HUES48 (cell line): ENCODE results near the gene CEP89.
A peak's percentile ranks its signal among the peaks of the same experiment; 100 is the strongest.
"Not testable (repeated sequence)": the region's sequence is repeated elsewhere in the genome, so short reads cannot be mapped to it uniquely, and the experiment has no call there.

Source experiments
- H3K27ac ChIP-seq: one replicate; pipeline ENCODE4 v1.7.0; 2013; ENCODE audit warnings: low read depth, low read length, inconsistent platforms
- H3K27me3 ChIP-seq: 2 replicates; pipeline ENCODE4 v1.6.1; 2013; ENCODE audit warnings: mild to moderate bottlenecking, low read length; ENCODE audit not compliant: control insufficient read depth, insufficient read depth
- H3K36me3 ChIP-seq: 2 replicates; pipeline ENCODE4 v1.6.1; 2013; ENCODE audit warnings: low read length; ENCODE audit not compliant: control insufficient read depth, insufficient read depth
- H3K4me1 ChIP-seq: 2 replicates; pipeline ENCODE4 v1.6.1; 2013; ENCODE audit warnings: mild to moderate bottlenecking, low read length; ENCODE audit not compliant: control insufficient read depth, insufficient read depth
- H3K4me3 ChIP-seq: 2 replicates; pipeline ENCODE4 v1.5.1; 2013; ENCODE audit warnings: mild to moderate bottlenecking, low read depth, low read length
- H3K9ac ChIP-seq: 2 replicates; pipeline ENCODE4 v1.6.1; 2013; ENCODE audit warnings: mild to moderate bottlenecking, low read depth, low read length, moderate library complexity
- H3K9me3 ChIP-seq: 2 replicates; pipeline ENCODE4 v1.6.1; 2013; ENCODE audit warnings: low read length; ENCODE audit not compliant: control insufficient read depth, insufficient read depth

Gene CEP89

DNA sequence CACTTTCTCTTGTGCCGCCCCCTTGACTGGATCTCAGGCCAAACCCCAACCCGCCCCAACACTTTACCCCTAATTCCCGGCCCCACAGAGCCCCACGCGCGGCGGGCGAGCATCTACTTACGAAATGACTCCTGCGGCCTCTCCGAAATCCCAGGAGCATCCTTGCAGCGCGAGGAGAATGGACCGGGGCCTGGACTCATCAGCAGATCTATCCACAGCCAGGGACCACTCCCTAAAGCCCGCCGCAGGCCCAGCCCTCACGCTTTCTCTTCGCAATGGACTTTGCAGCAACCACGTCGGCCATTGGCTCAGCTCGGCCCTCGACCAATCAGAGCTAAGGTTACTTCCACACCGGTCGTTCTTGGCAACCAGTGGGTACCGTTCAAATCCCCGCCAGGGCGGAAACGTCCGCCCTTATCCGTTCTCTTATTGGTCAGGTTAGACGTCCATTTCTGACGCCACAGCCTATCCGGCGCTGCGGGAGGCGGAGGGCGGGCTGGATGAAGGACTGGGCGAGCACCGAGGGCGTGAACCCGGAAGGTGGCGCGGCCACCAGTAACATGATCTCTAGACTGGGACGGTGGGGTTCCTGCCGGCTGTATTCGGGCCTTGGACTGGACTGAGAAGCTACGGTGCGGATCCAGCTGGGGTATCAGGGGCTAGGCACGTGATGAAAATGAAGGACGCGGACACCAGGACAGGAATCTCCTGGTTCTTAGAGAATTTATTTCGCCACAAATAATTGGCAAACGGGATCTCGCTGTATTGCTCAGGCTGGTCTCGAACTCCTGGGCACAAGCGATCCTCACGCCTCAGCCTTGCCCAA, at the start of gene CEP89, which contains the start of gene FAAP24:
Gene CEP89 (minus strand): TSS at position 244 of the 826 bp plus-strand sequence. CDS start 84 bp downstream, at position 160.
Gene FAAP24 (plus strand): TSS at position 528 of the 826 bp plus-strand sequence. CDS start 955 bp downstream, outside the sequence.
- Histone ChIP-seq H3K36me3 (peaks cover 9% of the 10 kb centered on the region), H3K9me3 (no peaks in the 10 kb centered on the region), H3K27me3 (no peaks in the 10 kb centered on the region), H3K4me3 (peak within 1 kb of the TSS; percentile 78), H3K27ac (peak within 1 kb of the TSS; percentile 50), H3K4me1 (no peaks in the 10 kb centered on the region), H3K9ac (peak within 1 kb of the TSS; percentile 55; the same call in 1 of the 2 replicates)

DNA sequence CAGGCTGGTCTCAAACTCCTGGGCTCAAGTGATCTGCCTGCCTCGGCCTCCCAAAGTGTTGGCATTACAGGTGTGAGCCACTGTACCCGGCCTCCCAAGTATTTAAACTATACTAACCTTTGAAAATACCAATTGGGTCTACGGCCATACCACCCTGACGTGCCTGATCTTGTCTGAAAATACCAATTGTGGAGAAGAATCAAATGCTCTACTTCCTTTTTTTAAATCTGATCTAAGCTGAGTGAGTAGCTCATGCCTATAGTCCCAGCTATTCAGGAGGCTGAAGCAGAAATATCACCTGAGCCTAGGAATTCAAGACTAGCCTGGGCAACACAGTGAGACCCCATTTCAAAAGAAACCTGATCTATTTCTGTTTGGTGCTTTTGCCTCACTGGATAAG, 39.1 kb upstream of the CEP89 start:
- H3K4me1 ChIP-seq, H3K4me3 ChIP-seq, H3K9ac ChIP-seq, H3K27ac ChIP-seq, H3K9me3 ChIP-seq, H3K27me3 ChIP-seq: not testable (repeated sequence)
- peaks cover 44% of the 10 kb centered on the region for H3K36me3 ChIP-seq

DNA sequence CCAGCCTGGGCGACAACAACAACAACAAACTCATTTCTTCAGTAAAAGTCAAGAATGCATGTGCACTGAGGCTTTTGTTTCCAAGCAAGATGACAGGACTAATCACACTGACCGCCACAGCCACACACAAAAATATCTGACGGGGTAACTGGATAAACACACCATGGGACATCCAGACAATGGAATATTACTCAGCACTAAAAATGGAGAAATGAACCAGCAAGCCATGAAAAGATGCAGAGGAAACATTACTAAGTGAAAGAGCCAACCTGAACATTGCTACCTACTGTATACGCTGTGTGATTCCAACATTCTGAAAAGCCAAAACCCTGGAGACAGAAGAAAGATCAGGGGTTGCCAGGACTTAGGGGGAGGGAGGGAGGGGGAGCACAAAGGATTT, 37.0 kb upstream of the CEP89 start:
- Histone ChIP-seq H3K9me3 (no peaks in the 10 kb centered on the region), H3K36me3 (peaks cover 44% of the 10 kb centered on the region), H3K27me3 (no peaks in the 10 kb centered on the region), H3K4me3 (no peak overlapping the region), H3K9ac (no peak overlapping the region), H3K4me1 (no peaks in the 10 kb centered on the region), H3K27ac (no peak overlapping the region)

DNA sequence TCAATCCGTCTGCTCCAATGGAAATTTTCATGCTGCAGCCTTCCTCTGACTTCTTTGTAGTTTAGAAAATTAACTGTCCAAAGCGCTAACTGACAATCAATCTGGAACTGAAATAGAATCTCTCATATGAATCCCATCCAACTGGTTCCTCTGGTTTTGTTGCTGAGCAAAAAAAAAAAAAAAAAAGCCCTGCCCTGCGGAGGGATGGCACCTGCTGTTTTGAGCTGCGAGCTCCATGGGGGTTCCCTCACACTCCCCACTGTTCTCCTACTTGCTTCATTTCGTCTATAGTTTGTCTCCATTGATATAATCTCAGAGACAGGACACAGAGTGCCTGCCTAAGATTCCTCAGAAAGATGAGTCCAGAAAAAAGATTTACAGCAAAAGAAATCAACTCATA, 33.7 kb upstream of the CEP89 start:
- H3K27ac ChIP-seq = no peak overlapping the region
- no peaks in the 10 kb centered on the region for H3K27me3 ChIP-seq
- no peak overlapping the region for H3K4me3 ChIP-seq
- no peaks in the 10 kb centered on the region for H3K9me3 ChIP-seq
- H3K4me1 ChIP-seq = no peaks in the 10 kb centered on the region
- no peak overlapping the region for H3K9ac ChIP-seq
- H3K36me3 ChIP-seq = peaks cover 49% of the 10 kb centered on the region

DNA sequence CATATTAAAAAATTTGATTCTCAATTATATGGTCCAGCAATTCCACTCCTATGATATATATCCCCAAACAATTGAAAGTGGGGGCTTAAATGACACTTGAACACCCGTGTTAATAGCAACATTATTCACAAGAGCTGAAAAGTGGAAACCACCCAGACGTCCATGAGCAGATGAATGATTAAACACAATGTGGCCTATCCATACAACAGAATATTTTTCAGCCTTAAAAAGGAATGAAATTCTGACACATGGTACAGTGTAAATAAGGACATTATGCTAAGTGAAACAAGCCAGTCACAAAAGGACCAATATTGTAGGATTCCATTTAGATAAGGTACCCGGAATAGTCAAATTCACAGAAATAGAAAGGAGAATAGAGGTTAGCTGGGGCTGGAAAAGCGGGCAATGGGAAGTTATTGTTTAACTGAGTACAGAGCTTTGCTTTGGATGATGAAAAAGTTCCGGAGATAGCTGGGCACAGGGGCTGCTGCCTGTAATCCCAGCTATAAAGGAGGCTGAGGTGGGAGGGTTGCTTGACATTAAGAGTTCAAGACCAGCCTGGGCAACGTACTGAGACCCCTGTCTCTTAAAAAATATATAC, 31.8 kb upstream of the CEP89 start:
- not testable (repeated sequence) for H3K27ac ChIP-seq, H3K9me3 ChIP-seq, H3K4me1 ChIP-seq, H3K4me3 ChIP-seq, H3K27me3 ChIP-seq, H3K9ac ChIP-seq
- peaks cover 46% of the 10 kb centered on the region for H3K36me3 ChIP-seq

DNA sequence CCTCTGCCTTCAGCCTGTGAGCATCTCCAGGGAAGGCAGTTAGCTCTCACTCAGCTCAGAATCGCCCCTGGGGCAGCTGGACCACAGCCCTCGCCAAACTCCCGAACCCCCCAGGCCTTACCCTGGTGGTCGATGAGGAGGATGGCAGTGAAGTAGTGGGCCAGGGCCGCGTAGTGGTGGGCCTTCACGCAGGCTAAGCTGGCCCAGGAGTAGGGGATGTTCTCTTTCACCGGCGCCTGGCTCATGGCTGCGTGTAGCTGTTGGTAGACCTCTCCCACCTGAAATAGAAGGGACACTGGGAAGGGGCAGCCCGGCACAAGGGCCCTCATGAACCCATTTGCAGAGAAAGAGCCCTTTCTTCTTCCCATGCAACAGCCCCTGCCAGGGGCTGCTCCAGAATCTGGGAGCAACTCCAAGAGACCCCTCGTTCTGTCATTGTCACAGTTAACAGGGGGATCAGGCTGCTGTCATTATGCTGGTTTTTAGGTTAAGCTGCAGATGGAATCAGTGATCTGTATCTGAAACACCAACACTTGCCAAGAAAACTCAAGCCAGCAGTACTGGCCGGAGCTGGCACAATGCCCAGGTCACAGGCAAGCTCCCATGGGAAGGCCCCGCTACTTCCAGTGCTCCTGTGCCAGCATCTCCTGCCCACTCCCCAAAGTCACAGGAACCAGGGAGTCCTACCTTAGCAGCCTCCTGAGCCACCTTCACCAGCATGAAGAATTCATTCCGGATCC, 30.5 kb upstream of the CEP89 start:
- peaks cover 49% of the 10 kb centered on the region for H3K36me3 ChIP-seq
- H3K27ac ChIP-seq, H3K4me1 ChIP-seq, H3K9ac ChIP-seq, H3K4me3 ChIP-seq, H3K27me3 ChIP-seq, H3K9me3 ChIP-seq: not testable (repeated sequence)

DNA sequence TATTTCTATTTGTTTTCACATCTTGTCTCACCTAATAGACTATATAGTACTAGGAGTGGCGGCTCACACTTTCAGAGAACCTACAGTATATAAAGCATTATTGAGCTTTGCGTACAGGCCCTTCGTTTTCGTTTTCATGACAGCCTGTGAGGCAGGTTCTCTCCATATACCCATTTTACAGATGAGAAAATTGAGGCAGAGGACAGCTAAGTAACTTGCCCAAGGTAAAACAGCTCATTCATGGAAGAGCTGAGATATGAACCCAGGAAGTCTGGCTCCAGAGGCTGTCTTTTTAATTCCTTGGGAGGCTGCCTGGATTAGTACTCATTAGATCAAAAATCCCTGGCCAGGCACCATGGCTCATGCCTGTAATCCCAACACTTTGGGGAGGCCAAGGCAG, 29.2 kb upstream of the CEP89 start:
- Histone ChIP-seq H3K36me3 (peaks cover 52% of the 10 kb centered on the region), H3K4me3 (no peak overlapping the region), H3K27ac (no peak overlapping the region), H3K27me3 (no peaks in the 10 kb centered on the region), H3K9ac (no peak overlapping the region), H3K4me1 (no peaks in the 10 kb centered on the region), H3K9me3 (no peaks in the 10 kb centered on the region)

DNA sequence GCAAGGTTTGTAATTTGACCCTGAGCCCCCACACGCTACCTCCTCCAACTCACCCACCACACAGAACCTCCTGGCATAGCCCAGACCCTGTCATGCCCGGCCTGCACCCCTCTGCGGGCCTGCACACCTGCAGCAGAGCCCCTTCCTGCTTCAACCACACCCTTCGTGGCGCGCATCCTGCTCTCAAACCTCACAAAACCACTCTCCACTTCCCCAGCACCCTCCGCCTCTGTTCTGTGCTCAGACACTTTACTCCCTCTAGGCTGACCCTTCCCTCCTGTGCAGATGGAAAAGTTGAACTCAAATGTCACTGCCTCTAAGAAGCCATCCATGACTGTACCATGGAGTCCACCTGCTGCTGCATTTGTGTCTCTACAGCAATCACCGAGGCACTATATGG, 28.8 kb upstream of the CEP89 start:
- Histone ChIP-seq H3K9me3 (no peaks in the 10 kb centered on the region), H3K4me3 (no peak overlapping the region), H3K27ac (no peak overlapping the region), H3K4me1 (no peaks in the 10 kb centered on the region), H3K36me3 (peaks cover 53% of the 10 kb centered on the region), H3K27me3 (no peaks in the 10 kb centered on the region), H3K9ac (no peak overlapping the region)

DNA sequence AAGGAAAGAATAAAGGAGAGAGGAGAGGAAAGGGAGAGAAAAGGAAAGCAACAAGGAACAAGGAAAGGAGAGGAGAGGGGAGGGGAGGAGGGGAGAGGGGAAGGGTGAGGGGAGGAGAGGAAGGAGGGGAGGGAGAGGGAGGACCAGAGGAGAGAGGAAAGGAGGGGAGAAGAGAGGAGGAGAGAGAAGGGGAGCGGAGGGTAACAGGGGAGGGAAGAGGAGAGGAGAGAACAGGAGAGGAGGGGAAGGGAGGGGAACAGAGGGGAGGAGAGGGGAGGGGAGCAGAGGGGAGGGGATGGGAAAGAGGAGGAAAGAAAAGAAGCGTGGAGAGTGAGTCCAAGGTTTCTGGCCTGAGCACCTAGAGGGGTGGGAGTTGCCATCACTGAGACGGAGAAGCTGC, 27.0 kb upstream of the CEP89 start:
- H3K36me3 ChIP-seq = peaks cover 63% of the 10 kb centered on the region
- no peaks in the 10 kb centered on the region for H3K4me1 ChIP-seq
- H3K9me3 ChIP-seq = no peaks in the 10 kb centered on the region
- no peaks in the 10 kb centered on the region for H3K27me3 ChIP-seq
- H3K9ac ChIP-seq = no peak overlapping the region
- H3K27ac ChIP-seq = no peak overlapping the region
- no peak overlapping the region for H3K4me3 ChIP-seq

DNA sequence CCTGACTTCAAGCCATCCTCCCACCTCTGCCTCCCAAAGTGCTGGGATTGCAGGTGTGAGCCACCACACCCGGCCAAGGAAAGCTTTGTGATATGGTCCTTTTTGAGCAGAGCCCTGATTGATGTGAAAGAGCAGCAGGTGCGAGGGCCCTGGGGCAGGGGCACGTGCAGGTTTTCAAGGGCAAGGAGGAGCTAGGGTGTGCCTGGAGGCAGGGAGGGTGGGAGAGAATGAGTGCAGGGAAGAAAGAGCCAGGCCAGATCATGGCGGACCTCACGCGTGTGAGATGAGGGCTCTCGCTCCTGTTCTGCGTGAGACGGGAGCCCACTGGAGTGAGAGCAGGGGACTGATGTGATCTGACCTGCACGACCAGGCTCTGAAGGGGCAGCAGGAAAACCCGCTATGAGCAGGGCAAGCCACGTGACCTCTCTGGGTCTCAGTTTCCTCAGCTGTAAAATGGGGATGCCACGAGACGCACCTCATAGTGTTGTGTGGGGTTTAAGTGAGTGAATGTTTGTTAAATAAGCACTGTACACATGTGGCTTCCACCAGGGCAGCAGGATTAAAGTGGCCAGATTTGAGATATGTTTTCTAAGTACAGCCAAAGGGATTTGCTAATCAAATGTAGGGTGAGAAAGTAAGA, 26.1 kb upstream of the CEP89 start:
- H3K36me3 ChIP-seq = peaks cover 63% of the 10 kb centered on the region
- H3K9me3 ChIP-seq = no peaks in the 10 kb centered on the region
- no peak overlapping the region for H3K27ac ChIP-seq
- no peak overlapping the region for H3K9ac ChIP-seq
- no peak overlapping the region for H3K4me3 ChIP-seq
- H3K4me1 ChIP-seq = no peaks in the 10 kb centered on the region
- no peaks in the 10 kb centered on the region for H3K27me3 ChIP-seq
